GM19467 (cell line): ENCODE measurements around the gene PDSS2.
A peak's percentile ranks its signal among the peaks of the same experiment; 100 is the strongest.
"Not testable (repeated sequence)": the region's sequence is repeated elsewhere in the genome, so short reads cannot be mapped to it uniquely, and the experiment has no call there.

Experiments
- ATAC-seq: cut with Tn5 transposase; IDR thresholded peaks from one replicate; pipeline ENCODE4 v1.9.1; 2021; ENCODE audit warnings: mild to moderate bottlenecking, moderate library complexity; ENCODE audit not compliant: unreplicated experiment

PDSS2 gene

GRCh38 chr6:107475826-107476225 lies 16.5 kb upstream of the PDSS2 start:
- not testable (repeated sequence) for ATAC-seq

- ATAC-seq = not testable (repeated sequence)
Observed at GRCh38 chr6:107475360-107475759, 16.0 kb upstream of the PDSS2 start.

- no peak for ATAC-seq
Observed at GRCh38 chr6:107473660-107474059, 14.3 kb upstream of the PDSS2 start.

GRCh38 chr6:107470364-107470763 lies 11.0 kb upstream of the PDSS2 start:
- no peak for ATAC-seq

- no peak for ATAC-seq
Observed at GRCh38 chr6:107466062-107466461, 6.7 kb upstream of the PDSS2 start.

- no peak for ATAC-seq
Observed at GRCh38 chr6:107460083-107460631, 793 bp upstream of the PDSS2 start.

- peak; percentile 31 for ATAC-seq
Observed at GRCh38 chr6:107458672-107459282, 587 bp downstream of the PDSS2 start.

GRCh38 chr6:107448776-107449175 lies 10.6 kb downstream of the PDSS2 start:
- ATAC-seq = no peak

- ATAC-seq = no peak
Observed at GRCh38 chr6:107447663-107448216, 11.6 kb downstream of the PDSS2 start.

- ATAC-seq = no peak
Observed at GRCh38 chr6:107444277-107444676, 15.1 kb downstream of the PDSS2 start.

- no peak for ATAC-seq
Observed at GRCh38 chr6:107443608-107444267, 15.6 kb downstream of the PDSS2 start.

- ATAC-seq = no peak
Observed at GRCh38 chr6:107442938-107443607, 16.3 kb downstream of the PDSS2 start.

- ATAC-seq = no peak
Observed at GRCh38 chr6:107441682-107442081, 17.7 kb downstream of the PDSS2 start.

- no peak for ATAC-seq
Observed at GRCh38 chr6:107440936-107441335, 18.4 kb downstream of the PDSS2 start.

GRCh38 chr6:107439406-107439805 lies 20.0 kb downstream of the PDSS2 start:
- ATAC-seq = no peak

- no peak for ATAC-seq
Observed at GRCh38 chr6:107437691-107438090, 21.7 kb downstream of the PDSS2 start.

GRCh38 chr6:107436881-107437280 lies 22.5 kb downstream of the PDSS2 start:
- ATAC-seq = no peak

- no peak for ATAC-seq
Observed at GRCh38 chr6:107435798-107436197, 23.6 kb downstream of the PDSS2 start.

- no peak for ATAC-seq
Observed at GRCh38 chr6:107434812-107435211, 24.6 kb downstream of the PDSS2 start.

GRCh38 chr6:107425951-107426350 lies 33.4 kb downstream of the PDSS2 start:
- not testable (repeated sequence) for ATAC-seq

- no peak for ATAC-seq
Observed at GRCh38 chr6:107423474-107423990, 35.8 kb downstream of the PDSS2 start.
